ENCODE measurements around the gene ZFYVE26. TPM values are rescaled to one million over a fixed set of nuclear protein-coding genes. Genes with fewer than 3 reads are reported as not detected.
"Not testable (repeated sequence)": the region's sequence is repeated elsewhere in the genome, so short reads cannot be mapped to it uniquely, and the experiment has no call there.

The ZFYVE26 gene
- 7.1 TPM for polyA plus RNA-seq (2013, experiment 1 of 2; ENCODE audit: insufficient read length)
- 7.8 TPM for polyA plus RNA-seq (2013, experiment 2 of 2; ENCODE audit: insufficient read length)

DNA sequence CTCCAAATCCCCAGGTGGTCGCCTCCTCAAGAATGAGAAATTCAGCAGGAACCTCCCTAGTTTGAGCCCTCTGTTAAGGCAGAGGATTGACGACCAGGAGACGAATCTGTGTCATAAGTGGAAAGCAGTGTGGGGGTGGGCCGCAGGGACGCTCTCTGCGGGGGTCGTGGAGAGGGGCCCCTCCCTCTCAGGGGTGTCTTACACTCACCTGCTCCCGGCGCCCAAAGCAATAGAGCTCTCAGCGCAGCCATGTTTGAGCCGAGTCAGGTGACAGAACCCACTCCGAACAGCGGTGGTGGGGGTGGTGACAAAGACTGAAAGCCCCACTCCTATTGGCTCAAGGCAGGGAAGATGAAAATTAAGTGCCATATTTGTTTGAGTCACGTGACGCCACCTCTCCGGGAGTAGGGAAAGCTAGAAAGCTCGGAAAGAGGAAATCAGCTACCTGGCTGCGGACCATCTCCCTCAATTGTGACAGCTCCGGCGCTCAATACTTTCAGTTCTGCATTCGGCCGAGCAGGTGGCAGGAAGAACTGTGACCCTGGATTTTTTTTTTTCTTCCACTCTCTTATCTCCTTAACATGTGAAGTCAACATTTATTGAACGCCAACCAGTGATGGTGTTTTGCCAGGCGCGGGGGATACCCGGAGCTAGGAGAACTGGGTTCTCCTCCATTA, at the start of gene ZFYVE26:
Gene ZFYVE26 (minus strand): TSS at position 265 of the 677 bp plus-strand sequence. CDS start 627 bp downstream, outside the sequence.
- peak; percentile 97 for DNase-seq

DNA sequence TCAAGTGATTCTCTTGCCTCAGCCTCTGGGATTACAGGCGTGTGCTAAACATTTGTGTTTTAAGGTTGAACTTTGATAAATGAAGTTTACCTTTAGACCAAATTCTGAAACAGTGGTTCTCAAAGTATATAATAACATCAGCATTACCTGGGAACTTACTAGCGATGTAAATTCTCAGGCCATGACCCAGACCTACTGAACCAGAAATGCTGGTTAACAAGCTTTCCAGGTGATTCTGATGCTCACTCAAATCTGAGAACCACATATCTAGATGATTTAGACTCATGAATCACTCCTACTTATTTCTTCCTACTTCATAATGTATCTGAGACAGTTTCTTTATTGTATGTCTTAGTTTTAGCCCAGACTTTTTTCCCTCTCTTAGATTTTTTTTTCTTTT, 46.8 kb upstream of the ZFYVE26 start:
- DNase-seq: no peak

- DNase-seq: no peak
These were observed 42.9 kb upstream of the ZFYVE26 start for GRCh38 chr14:67859169-67859749.

DNA sequence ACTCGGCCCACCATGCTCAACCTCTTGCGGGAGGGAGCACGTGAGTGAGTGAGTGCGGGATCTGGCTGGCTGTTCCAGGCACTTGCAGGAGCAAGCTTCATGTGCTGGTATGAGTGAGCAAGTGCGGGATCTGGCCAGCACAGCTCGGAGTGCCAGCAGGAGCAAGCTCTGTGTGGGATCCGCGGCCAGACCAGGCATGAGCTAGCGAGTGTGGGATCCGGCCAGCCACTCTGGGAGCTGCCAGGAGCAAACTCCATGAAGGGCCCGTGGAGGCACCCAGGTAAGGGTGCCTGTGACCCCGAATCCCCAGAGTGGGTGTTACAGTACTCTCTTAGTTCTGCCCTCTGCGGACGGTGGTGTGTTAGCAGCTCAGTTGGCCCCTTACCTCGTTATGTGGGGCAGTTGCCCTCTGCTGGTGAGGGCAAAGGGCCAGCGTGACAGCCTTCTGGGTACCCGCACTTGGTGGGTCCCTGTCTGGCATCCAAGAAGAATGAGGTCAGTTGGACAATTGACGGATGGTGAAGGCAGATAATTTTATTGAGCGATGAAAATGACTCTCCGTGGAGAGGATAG, 41.5 kb upstream of the ZFYVE26 start:
- DNase-seq: no peak

DNA sequence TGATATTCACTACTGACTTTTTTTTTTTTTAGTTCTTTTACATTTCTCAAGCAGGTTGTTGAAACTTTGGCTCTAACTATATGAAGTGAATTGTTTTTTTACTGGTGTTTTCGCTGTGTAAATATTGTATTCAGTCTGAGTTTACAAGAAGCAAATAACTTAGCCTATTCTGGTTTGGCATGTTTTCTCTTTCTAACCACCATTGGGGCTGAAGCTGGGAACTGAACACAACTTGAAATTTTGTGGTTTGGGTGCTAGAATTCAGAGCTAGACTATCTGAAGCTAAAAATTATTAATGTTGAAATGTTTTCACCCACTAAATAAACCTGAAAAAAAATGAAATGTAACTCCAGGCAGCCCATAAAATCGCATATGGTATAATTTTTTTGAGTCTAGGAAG, 40.4 kb upstream of the ZFYVE26 start:
- DNase-seq: peak; percentile 21

DNA sequence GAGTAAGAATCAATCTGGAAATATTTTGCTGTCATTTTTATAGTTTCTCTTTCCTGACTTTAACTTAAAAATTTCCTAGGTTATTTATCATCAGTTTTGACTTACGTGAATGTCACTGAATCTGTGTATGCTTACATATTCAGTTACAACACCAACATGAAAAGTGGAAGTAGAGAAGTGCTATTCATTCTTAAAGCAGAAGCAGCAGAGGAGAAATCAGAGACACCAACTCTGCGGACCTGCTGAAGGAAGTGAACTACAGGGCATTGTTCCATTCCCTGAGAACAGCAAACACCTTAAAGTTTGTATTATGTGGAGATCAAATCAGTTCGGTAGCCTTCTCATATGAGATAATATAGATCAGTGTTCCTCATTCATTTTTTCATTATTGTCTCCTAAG, 37.3 kb upstream of the ZFYVE26 start:
- DNase-seq: no peak

- DNase-seq: no peak
These were observed 36.7 kb upstream of the ZFYVE26 start for GRCh38 chr14:67852926-67853604.

GRCh38 chr14:67851785-67852410, 35.5 kb upstream of the ZFYVE26 start:
- DNase-seq: no peak

- DNase-seq: no peak
These were observed 33.9 kb upstream of the ZFYVE26 start for GRCh38 chr14:67850066-67850830.

DNA sequence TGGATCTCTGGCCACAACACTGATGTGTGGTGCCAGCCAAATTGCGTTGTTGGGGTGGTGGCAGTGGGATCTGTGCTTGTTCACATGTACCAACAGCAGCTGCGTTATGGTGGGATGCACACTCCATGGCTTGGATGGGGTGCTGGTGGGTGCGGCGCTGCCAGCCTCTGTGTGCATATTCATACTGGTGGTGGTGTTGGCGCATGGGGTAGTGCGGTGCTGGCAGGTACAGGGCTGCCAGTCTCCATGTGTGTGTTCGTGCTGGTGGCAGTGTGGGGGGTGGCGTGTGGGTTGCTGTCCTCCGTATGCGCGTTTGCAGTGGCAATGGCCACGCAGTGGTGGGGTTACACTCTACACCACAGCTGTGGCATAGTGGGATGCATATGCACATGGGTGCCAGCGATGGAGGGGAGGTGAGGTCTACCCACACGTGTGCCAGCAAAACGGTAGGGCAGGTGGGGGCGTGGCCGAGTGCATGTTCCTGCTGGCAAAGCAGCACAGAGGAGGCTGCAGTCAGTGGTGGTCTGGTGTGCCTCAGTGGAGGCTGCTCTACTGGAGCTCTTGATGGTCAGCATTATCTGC, 29.7 kb upstream of the ZFYVE26 start:
- DNase-seq: no peak

GRCh38 chr14:67837011-67837624, 20.7 kb upstream of the ZFYVE26 start:
- DNase-seq: peak; percentile 75

GRCh38 chr14:67835596-67835995, 19.2 kb upstream of the ZFYVE26 start:
- no peak for DNase-seq

DNA sequence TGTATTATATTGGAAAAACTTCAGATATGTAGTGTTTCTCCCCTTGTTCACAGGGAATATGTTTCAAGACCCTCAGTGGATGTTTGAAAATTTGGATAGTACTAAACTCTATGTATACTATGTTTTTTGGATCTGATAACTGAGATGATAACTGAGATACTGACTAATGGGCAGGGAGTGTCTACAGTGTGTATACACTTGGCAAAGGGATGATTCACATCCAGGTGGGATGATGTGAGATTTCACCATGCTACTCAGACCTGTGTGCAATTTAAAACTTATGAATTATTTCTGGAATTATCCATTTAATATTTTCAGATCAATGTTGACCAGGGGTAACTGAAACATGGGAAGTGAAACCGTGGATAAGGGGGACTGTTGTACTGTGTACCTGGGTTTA, 17.0 kb upstream of the ZFYVE26 start:
- no peak for DNase-seq

GRCh38 chr14:67831113-67831512, 14.7 kb upstream of the ZFYVE26 start:
- DNase-seq: no peak

GRCh38 chr14:67821121-67821520, 4.7 kb upstream of the ZFYVE26 start:
- DNase-seq: no peak

GRCh38 chr14:67820428-67820971, 4.1 kb upstream of the ZFYVE26 start:
- DNase-seq: peak; percentile 33

DNA sequence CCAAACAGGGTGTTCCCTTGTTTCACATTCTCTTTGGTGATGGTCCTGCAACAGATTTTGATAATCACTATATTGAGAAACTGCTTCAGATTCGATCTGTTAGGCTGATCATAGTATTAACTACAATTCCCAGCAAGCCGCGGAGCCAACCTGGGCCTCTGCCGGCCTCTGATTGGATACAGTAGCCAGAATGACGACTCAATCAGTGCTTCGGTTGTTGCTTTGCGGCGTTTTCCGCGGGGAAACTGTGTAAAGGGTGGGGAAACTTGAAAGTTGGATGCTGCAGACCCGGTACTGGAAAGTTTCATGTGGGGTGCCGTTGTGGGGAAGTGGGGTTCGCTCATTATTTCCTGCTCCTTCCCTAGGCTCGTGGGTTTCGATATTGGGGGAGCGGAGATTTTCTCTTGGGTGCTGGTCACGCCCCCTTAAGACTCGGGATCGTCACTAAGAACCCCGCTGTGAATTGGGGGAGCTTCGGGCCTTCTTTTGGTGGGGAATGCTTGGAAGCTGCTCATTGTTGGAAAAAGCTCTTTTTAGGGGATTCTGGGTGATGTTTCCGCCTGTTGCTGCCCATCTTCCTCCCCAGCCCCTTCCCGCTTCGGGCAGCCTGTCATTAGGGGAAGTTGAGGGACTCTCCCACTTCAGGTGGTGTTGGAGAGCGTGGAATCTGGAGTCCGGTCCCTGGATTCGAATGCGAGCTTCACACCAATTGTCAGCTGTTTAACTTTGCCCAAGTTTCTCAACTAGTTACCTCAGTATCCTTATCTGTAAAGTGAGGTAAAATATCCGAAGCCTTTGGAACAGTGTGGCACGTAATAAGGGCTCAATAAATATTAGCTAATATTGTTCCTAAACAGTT, 3.4 kb upstream of the ZFYVE26 start, which contains the start of gene RAD51B:
Gene RAD51B (plus strand): TSS at position 217 of the 859 bp plus-strand sequence.
- DNase-seq: peak; percentile 84

GRCh38 chr14:67818476-67818875, 2.1 kb upstream of the ZFYVE26 start:
- not testable (repeated sequence) for DNase-seq

- no peak for DNase-seq
These were observed 1.5 kb upstream of the ZFYVE26 start for GRCh38 chr14:67817750-67818438.

All from fibroblast of skin of back (primary cell).